ENCODE measurements around the gene OTOG.

Gene OTOG

DNA sequence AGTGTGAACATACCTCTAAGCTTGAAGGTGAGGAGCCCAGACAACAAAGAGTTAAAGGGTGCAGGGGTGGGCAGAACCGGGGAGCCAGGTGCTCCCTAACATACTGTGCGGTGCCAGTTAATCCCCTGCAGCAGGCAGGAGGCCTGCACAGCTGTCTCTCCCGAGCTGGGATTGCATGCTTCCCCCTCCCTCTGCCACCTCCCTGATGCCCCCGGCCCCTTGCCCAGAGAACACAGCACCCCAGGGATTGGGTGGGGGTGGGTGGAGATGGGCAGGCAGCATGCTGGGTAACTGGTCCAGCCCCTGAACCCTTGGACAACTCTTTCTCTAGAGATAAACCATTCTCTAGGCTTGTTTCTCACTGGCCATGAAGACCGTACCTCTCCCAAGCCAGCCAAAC is 104.6 kb downstream of the OTOG start:
- H3K4me3 ChIP-seq (ENCODE audit: low read depth, low read length) = no peak overlapping the region
- TF ChIP-seq, protein P1, sequence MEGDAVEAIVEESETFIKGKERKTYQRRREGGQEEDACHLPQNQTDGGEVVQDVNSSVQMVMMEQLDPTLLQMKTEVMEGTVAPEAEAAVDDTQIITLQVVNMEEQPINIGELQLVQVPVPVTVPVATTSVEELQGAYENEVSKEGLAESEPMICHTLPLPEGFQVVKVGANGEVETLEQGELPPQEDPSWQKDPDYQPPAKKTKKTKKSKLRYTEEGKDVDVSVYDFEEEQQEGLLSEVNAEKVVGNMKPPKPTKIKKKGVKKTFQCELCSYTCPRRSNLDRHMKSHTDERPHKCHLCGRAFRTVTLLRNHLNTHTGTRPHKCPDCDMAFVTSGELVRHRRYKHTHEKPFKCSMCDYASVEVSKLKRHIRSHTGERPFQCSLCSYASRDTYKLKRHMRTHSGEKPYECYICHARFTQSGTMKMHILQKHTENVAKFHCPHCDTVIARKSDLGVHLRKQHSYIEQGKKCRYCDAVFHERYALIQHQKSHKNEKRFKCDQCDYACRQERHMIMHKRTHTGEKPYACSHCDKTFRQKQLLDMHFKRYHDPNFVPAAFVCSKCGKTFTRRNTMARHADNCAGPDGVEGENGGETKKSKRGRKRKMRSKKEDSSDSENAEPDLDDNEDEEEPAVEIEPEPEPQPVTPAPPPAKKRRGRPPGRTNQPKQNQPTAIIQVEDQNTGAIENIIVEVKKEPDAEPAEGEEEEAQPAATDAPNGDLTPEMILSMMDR (IDR thresholded peaks at IDR 0.05; ENCODE audit: low read depth, low read length, missing control alignments) = no peak

DNA sequence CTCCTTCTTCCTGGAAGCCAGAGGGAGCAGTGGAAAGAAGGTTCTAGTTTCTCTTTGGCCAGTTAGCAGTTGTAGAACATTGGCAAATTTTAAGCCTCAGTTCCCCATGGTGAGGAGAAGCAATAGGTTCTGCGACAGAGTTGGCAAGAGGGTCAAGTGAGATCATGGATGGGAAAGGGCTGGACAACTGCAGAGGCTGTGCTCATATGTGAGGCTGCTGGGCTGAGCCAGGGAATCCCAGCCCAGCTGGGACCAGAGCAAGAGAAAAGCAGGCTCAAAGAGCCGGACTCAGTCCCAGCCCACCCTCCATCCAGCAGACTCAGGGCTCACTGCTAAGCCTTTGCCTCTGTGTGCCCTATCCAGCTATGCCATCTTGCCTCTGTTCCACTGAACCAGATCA is 105.5 kb downstream of the OTOG start:
- in situ Hi-C loops (cut with HindIII; ENCODE audit: low sequenced_read_pairs) = no loop called here
- TF ChIP-seq, protein P1 (IDR thresholded peaks at IDR 0.05; ENCODE audit: low read depth, low read length, missing control alignments) = no peak
- no peak overlapping the region for H3K4me3 ChIP-seq (ENCODE audit: low read depth, low read length)
- DNase-seq (ENCODE audit: low read depth) = no peak

More for the DNA sequence above, 104.6 kb downstream of the OTOG start:
- in situ Hi-C loops (cut with HindIII; ENCODE audit: low sequenced_read_pairs) = no loop called here
- DNase-seq (ENCODE audit: low read depth) = no peak

DNA sequence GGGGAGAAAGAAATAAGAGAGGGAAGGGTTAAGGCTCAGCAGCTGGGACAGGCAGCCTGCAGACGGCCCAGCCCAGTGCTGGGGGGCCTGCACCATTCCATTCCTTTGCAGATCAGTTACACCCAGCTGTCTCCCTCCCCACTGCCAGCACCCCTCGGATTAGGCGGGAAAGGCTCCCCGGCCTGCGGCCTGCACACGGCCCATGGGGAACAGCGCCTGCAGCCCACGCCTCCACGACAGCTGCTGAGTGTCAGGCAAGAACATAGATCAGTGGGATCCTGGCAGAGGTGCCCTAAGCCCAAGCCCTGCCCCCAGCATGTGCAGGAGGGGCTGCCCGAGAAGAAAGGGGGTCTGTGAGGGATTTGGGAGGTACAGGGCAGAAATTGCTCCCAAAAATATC is 106.6 kb downstream of the OTOG start:
- no peak for DNase-seq (ENCODE audit: low read depth)
- in situ Hi-C loops (cut with HindIII; ENCODE audit: low sequenced_read_pairs) = no loop called here
- no peak overlapping the region for H3K4me3 ChIP-seq (ENCODE audit: low read depth, low read length)
- TF ChIP-seq, protein P1 (IDR thresholded peaks at IDR 0.05; ENCODE audit: low read depth, low read length, missing control alignments) = no peak

DNA sequence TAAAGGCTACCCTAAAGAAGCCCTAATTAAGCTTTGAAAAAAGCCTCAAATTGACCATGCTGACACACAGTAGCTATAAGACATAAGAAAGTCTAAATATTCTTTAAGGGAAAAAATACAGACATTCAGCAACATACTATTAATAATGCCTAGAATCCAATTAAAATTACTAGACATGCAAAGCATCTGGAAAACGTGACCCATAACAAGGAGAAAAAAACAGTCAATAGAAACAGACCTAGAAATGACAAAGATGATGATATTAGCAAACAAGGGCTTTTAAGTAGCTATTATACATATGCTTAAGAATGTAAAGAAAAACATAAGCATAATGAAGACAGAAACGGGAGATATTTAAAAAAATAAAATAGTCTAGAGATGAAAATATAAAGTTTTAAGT is 108.6 kb downstream of the OTOG start:
- H3K4me3 ChIP-seq (ENCODE audit: low read depth, low read length) = no peak overlapping the region
- TF ChIP-seq, protein P1 (IDR thresholded peaks at IDR 0.05; ENCODE audit: low read depth, low read length, missing control alignments) = no peak
- in situ Hi-C loops (cut with HindIII; ENCODE audit: low sequenced_read_pairs) = no loop called here
- no peak for DNase-seq (ENCODE audit: low read depth)

DNA sequence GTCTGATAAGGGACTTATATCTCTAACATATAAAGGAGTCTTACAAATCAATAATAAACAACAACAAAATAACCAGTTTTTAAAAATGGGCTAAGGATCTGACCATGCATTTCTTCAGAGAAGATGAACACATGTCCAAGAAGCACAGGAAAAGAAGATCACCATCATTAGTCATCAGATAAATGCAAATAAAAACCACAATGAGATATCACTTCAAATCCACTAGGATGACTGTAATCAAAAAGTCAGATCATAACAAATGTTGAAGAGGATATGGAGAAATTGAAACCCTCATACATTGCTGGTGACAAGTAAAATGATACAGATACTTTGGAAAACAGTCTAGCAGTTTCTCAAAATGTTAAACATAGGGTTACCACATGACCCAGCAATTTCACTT is 111.2 kb downstream of the OTOG start:
- in situ Hi-C loops (cut with HindIII; ENCODE audit: low sequenced_read_pairs) = no loop called here
- no peak overlapping the region for H3K4me3 ChIP-seq (ENCODE audit: low read depth, low read length)
- TF ChIP-seq, protein P1 (IDR thresholded peaks at IDR 0.05; ENCODE audit: low read depth, low read length, missing control alignments) = no peak
- DNase-seq (ENCODE audit: low read depth) = no peak

DNA sequence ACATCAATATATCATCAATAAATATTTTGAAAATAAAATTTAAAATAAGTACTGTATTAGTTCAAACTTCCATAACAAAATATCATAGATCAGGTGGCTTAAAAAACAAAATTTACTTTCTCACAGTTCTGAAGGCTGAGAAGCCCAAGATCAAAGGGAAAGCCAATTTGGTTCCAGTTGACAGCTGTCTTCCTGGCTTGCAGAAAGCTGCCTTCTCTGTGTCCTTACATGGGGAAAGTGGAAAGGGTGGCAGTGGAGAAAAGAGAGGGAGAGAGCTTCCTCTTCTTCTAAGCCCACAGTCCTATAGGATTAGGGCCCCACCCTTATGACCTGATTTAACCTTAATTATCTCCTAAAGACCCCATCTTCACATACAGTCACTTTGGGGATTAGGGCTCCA is 121.1 kb downstream of the OTOG start:
- DNase-seq (ENCODE audit: low read depth) = no peak
- TF ChIP-seq, protein P1 (IDR thresholded peaks at IDR 0.05; ENCODE audit: low read depth, low read length, missing control alignments) = no peak
- H3K4me3 ChIP-seq (ENCODE audit: low read depth, low read length) = no peak overlapping the region
- in situ Hi-C loops (cut with HindIII; ENCODE audit: low sequenced_read_pairs) = no loop called here

DNA sequence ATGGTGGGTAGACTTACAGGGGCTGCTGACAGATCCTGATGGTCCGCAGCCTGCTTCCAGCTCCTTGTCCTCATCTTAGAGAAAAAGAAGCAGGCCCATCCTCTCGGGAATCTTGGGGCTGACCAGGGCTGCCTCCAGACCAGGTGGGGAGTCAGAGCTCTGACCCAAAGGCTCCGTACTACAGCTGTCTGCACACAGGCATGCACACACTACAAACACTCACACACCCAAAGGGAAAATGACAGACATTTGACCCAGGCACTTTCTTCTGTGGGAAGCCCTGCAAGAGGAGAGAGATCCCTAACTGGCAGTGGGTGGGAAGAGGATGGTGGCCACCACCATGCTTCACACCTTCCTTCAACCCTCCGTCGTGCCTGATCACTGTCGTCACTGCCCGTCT is 125.4 kb downstream of the OTOG start:
- no peak overlapping the region for H3K4me3 ChIP-seq (ENCODE audit: low read depth, low read length)
- no peak for DNase-seq (ENCODE audit: low read depth)
- TF ChIP-seq, protein P1 (IDR thresholded peaks at IDR 0.05; ENCODE audit: low read depth, low read length, missing control alignments) = no peak
- in situ Hi-C loops (cut with HindIII; ENCODE audit: low sequenced_read_pairs) = no loop called here
